Mammary epithelial cell (primary cell): ENCODE measurements around the gene IFI44.

ENCODE experiments used
- CTCF ChIP-seq, 2 donors: IDR thresholded peaks in 1 of 2; conservative IDR thresholded peaks in 1 of 2; 2 replicates each; pipeline ENCODE4 v1.5.1; 2011 to 2012; ENCODE audit warnings: inconsistent platforms in 2 of 2, low read length in 2 of 2, mild to moderate bottlenecking in 2 of 2, control low read depth in 1 of 2, low read depth in 1 of 2; ENCODE audit not compliant: insufficient read depth in 1 of 2; ENCODE audit errors: extremely low read depth in 1 of 2
- EZH2 ChIP-seq: IDR thresholded peaks from 2 replicates; pipeline ENCODE4 v1.6.1; 2012; ENCODE audit warnings: low read length, inconsistent platforms, borderline replicate concordance

GRCh38 chr1:78713297-78713696 lies 63.7 kb downstream of the IFI44 start:
- no peak for TF ChIP-seq EZH2
- TF ChIP-seq CTCF (conservative IDR thresholded peaks at IDR 0.05 in 1 of 2, IDR thresholded peaks at IDR 0.05 in 1 of 2; ENCODE audit: extremely low read depth in 1 of 2, insufficient read depth in 1 of 2, low read depth in 1 of 2, low read length in 2 of 2): no peak
